Activated T-cell treated with anti-CD3 and anti-CD28 coated beads for 48 hours (primary cell): Measurements from ENCODE around the gene RSF1.

Experiments
- DNase-seq: peaks from one replicate; pipeline ENCODE4 v3.0.0-alpha.2; 2020; ENCODE audit warnings: low read depth

Gene RSF1

DNA sequence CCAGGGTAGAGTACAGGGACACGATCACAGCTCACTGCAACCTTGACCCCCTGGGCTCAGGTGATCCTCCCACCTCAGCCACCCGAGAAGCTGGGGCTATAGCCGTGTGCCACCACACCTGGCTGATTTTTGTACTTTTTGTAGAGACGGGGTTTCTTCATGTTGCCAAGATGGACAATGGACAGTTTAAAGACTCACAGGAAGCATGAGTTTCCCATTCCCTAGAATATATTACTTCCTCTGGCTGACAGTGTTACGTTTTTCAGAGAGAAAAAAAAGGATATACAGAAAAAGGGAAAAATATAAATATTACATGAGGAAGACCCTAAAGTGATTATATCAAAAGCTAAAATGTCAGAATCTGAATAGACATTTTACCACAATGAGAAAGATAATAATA, 72.3 kb downstream of the RSF1 start:
- DNase-seq: no peak

GRCh38 chr11:77747381-77747969, 73.0 kb downstream of the RSF1 start:
- DNase-seq: no peak

DNA sequence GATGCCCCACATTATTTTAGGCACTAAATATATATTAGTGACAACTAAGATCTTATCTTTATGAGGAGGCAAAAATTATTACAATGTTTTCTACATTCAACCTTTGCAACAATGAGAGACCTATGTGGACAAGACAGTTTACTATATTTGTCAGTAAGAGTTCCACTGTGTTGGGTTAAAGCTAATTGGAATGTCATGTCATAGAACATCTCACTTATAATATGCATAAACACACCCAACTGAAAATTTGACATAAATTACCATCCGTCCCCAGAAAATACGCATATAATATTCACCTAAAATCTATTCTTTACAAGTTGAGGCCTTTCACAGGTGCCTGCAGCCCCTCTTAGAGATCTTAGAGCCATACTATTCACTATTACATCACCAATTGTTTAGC, 84.0 kb downstream of the RSF1 start:
- no peak for DNase-seq

GRCh38 chr11:77734890-77735289, 85.6 kb downstream of the RSF1 start:
- no peak for DNase-seq

DNA sequence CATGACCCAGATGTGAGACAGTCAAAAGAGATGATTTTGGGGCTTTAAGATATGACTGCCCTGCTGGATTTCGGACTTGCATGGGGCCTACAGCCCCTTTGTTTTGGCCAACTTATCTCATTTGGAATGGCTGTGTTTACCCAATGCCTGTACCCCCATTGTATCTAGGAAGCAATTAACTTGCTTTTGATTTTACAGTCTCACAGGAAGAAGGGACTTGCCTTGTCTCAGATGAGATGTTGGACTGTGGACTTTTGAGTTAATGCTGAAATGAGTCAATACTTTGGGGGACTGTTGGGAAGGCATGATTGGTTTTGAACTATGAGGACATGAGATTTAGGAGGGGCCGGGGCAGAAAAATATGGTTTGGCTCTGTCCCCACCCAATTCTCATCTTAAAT, 88.4 kb downstream of the RSF1 start:
- DNase-seq: no peak

GRCh38 chr11:77730789-77731188, 89.7 kb downstream of the RSF1 start:
- no peak for DNase-seq

- no peak for DNase-seq
Measured at GRCh38 chr11:77729063-77729462, 91.5 kb downstream of the RSF1 start.

DNA sequence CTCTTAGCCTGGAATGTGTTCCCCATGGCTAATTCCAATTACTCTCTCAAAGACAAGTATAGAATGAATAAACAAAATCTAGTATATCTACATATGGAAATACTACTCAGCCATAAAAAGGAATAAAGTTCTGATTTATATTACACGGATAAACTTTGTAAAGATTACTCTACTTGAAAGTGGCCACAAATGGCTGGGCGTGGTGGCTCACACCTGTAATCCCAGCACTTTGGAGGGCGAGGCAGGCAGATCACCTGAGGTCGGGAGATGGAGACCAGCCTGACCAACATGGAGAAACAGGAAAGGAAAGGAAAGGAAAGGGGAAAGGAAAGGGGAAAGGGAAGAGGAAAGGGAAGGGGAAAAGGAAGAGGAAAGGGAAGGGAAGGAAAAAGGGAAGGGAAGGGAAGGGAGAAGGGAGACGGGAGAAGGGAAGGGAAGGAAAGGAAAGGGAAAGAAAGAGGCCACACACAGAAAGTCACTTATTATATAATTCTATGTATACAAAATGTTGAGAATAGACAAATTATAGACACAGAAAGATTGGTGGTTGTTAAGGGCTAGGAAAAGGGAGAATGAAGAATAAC, 92.2 kb downstream of the RSF1 start:
- DNase-seq: no peak

DNA sequence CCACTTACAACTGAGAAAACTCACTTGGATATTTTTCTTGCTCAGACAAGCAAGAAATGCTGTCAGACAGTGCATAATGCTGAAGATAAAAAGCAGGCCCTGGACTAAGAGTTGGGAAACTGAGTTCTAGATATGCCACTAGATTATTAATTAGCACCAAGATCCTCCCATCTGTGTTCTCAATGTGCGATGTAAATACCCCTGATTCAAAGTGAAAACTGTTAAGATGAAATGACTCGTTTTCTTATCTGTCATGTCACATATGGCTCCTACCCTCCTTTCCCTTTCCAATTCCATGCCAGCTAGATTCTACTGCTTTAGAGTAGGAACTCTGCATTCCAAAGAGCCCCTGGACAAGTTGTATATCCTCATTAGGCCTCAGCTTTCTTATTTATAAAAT, 94.0 kb downstream of the RSF1 start:
- DNase-seq: no peak

DNA sequence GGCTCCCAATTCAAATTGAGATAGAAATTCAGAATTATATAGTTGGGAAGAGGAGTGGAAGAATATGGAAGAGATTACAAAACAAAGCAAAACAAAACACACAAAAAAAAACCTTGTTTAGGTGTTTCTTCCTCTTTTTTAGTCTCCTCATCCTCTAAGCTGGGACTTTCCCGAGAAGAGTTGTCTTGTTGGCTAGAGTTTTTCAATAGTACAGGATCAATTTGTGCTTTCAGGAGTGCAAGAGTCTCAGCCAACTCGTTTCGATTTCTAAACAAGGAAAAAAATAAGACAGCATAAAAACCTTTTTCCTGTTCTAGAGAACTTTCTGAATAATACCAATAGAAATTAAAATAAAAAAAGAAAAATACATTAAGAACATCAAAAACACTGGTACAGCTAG, 95.1 kb downstream of the RSF1 start:
- no peak for DNase-seq

DNA sequence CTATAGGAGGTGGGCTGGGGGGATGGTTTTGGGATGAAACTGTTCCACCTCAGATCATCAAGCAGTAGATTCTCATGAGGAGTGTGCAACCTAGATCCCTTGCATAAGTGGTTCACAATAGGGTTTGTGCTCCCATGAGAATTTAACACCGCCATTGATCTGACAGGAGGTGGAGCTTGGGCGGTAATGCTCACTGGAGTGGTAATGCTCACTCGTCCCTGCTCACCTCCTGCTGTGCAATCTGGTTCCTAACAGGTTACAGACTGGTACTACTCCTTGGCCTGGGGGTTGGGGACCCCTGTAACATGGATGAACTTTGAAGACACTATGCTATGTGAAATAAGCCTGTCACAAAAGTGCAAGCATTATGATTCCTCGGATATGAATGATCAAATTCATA, 95.9 kb downstream of the RSF1 start:
- DNase-seq: no peak

- DNase-seq: no peak
Measured at GRCh38 chr11:77723024-77723423, 97.5 kb downstream of the RSF1 start.

DNA sequence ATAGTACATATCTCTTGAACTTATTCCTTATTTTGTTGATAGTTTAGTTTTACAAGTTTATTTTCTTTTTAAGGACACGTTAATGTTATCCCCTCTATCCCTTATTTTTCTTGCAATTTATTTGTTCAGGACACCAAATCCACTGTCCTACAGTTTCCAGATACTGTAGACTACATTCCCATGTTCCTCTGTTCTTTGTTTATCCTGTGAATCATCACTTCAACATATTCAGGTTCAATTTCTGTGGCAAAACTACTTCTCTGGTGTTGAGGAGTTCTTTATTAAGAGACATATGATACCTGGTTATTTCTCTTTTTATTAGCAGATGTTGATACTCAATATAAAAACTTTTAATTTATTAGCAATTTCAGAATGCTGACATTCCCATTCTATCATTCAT, 110.2 kb downstream of the RSF1 start:
- no peak for DNase-seq

- DNase-seq: no peak
Measured at GRCh38 chr11:77705876-77706579, 114.5 kb downstream of the RSF1 start.

DNA sequence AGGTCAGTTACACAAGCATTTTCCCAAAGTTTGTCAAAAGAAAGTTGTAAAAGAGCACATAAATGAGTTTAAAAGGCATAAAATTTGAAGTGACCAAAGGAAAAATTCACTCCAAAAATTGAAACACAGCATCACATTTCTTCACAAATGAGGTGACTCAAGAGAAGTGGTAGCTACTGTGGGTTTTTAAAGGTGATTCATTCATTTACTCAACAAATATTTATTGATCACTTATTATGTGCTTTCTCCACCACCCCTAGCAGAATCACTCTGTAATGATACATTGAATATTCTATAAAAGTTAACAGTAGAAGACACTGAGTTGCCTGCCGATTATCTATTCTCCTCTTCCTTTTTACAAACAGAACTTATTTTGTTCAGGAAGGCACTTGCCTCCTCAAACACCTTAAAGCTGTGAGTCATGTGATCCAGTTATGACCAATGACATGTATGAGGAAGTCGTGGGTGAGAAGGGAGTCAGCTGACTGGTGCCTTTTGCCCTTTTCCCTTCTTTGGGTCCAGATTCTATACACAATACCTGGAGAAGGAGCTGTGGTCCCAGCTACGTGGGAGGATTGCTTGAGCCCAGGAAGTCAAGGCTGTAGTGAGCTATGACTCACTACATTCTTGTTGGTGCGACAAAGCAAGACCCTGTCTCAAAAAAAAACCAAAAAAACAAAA, 115.2 kb downstream of the RSF1 start:
- DNase-seq: no peak

DNA sequence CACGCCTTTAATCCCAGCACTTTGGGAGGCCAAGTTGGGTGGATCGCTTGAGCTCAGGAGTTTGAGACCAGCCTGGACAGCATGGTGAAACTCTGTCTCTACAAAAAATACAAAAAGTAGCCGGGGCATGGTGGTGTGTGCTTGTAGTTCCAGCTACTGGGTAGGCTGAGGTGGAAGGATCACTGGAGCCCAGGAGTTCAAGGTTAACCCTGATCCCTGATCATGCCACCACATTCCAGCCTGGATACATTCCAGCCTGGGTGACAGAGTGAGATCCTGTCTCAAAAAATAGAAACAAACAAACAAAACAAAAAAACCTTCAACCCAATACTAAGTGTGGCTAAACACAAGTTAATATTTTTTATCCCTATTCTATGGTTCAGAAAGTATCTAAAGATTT, 116.5 kb downstream of the RSF1 start:
- DNase-seq: no peak

- no peak for DNase-seq
Measured at GRCh38 chr11:77699425-77699824, 121.1 kb downstream of the RSF1 start.

GRCh38 chr11:77698896-77699295, 121.6 kb downstream of the RSF1 start:
- DNase-seq: no peak

DNA sequence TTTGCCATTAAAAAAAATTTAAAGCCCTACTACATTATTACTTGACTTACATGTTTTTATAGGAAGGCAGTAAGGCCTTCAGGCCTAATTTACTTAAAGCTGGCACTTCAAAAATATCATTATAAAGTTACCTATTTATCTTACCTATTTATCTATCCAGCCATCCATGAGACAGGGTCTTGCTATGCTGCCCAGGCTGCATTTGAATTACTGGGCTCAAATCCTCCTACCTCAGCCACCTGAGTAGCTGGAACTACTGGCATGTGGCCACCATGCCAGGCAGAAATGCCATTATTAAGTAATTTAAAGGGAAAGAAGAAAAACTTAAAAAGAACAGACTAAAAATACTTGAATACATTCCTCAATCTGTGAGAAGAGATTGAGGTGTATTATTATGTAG, 122.7 kb downstream of the RSF1 start:
- DNase-seq: no peak

DNA sequence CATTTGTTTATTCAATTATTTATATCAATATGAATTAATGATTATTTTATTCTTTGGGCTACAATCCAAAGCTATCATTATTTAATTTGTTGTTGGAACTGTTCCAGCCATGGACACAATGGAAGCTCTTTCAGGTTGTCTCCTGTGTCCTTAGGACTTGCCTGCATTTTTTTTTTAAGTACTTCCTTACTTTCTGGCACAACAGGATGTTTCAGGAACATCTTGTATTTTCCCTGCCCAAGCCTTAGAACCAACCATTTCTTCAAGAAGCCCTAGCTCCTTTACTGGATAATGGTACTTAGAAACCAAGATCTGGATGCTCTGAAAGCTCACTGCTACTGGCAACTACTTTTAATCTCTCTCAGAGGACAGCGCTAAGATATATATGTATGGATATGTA, 125.1 kb downstream of the RSF1 start:
- DNase-seq: no peak

DNA sequence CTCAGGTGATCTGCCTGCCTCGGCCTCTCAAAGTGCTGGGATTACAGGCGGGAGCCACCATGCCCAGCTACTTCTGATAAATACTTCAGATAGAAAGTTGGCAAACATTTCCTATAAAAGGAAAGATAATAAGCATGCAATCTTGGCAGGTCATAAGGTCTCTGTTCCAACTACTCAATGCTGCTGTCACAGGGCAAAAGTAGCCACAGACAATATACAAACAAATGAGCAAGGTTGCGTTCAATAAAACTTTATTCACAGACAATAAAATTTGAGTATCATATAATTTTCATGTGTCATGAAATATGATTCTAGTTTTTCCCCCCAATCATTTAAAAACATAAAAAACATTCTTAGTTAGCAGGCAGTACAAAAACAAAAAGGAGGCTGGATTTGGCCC, 129.9 kb downstream of the RSF1 start:
- DNase-seq: no peak

DNA sequence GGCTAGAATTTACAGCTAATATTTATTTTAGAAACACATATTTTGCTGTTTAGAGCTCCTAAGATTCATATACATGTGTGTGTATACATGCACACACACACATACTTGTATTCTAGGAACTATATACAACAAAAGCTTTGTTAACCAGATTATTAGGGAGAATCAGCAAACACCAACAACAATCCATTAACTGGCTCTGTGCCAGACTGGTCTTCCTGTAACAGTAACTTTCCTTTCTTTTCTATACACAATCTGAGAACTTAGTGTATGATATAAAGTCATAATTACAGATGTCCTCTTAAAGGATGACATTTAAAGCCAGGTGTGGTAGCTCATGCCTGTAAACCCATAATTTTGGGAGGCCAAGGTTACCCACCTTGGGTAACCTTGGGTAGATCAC, 133.4 kb downstream of the RSF1 start:
- no peak for DNase-seq

- no peak for DNase-seq
Measured at GRCh38 chr11:77677138-77677537, 143.4 kb downstream of the RSF1 start.
